ENCODE results near the gene SHISA5. TPM values are rescaled to one million over a fixed set of nuclear protein-coding genes. Genes with fewer than 3 reads are reported as not detected.
"Not testable (repeated sequence)": the region's sequence is repeated elsewhere in the genome, so short reads cannot be mapped to it uniquely, and the experiment has no call there.

SHISA5 gene
- total RNA-seq, 1 donor from 2014 or later = 188 TPM

DNA sequence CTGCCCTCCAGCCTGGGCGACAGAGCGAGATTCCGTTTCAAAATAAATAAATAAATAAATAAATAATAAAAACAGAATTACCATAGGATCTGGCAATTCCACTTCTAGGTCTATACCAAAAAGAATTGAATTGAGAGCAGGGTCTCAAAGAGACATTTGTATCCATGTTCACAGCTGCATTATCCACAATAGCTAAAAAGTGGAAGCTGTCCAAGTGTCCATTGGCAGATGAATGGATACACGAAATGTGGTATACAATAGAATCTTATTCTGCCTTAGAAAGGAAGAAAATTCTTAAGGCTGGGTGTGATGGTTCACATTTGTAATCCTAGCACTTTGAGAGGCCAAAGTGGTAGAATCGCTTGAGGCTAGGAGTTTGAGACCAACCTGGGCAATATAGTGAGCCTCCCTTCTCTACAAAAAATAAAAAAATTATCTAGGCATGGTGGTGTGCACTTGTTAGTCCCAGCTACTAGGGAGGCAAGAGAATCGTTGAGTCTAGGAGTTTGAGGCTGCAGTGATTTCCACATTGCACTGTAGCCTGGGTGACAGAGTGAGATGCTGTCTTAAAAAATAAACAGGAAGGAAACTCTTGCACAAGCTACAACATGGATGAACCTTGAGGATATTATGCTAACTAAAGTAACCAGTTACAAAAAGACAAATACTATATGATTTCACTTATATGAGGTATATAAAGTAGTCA lies 28.4 kb upstream of the SHISA5 start:
- Mint-ChIP-seq H3K4me3 (ENCODE audit: unreplicated experiment) (no peak overlapping the region), H3K9me3 (ENCODE audit: low read depth) (no peaks in the 10 kb centered on the region), H3K27me3 (ENCODE audit: low read depth) (no peaks in the 10 kb centered on the region), H3K27ac (ENCODE audit: unreplicated experiment) (no peak overlapping the region), H3K36me3 (ENCODE audit: low read depth) (peaks cover 37% of the 10 kb centered on the region), H3K4me1 (ENCODE audit: low read depth) (no peaks in the 10 kb centered on the region)
- TF ChIP-seq, protein P1, sequence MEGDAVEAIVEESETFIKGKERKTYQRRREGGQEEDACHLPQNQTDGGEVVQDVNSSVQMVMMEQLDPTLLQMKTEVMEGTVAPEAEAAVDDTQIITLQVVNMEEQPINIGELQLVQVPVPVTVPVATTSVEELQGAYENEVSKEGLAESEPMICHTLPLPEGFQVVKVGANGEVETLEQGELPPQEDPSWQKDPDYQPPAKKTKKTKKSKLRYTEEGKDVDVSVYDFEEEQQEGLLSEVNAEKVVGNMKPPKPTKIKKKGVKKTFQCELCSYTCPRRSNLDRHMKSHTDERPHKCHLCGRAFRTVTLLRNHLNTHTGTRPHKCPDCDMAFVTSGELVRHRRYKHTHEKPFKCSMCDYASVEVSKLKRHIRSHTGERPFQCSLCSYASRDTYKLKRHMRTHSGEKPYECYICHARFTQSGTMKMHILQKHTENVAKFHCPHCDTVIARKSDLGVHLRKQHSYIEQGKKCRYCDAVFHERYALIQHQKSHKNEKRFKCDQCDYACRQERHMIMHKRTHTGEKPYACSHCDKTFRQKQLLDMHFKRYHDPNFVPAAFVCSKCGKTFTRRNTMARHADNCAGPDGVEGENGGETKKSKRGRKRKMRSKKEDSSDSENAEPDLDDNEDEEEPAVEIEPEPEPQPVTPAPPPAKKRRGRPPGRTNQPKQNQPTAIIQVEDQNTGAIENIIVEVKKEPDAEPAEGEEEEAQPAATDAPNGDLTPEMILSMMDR (IDR thresholded peaks at IDR 0.05) = no peak
- DNase-seq (ENCODE audit: low spot score) = no peak

DNA sequence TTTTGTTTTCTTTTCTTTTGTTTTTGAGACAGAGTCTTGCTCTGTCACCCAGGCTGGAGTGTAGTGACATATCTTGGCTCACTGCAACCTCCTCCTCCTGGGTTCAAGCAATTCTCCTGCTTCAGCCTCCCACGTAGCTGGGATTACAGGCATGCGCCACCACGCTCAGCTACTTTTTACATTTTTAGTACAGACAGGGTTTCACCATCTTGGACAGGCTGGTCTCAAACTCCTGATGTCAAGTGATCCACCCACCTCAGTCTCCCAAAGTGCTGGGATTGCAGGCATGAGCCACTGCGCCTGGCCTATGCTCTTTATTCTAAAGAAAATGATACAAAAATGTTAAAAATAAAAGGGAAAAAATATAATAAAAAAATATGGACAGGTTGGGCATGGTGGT lies 26.7 kb upstream of the SHISA5 start:
- not testable (repeated sequence) for H3K9me3 Mint-ChIP-seq (ENCODE audit: low read depth); H3K4me3 Mint-ChIP-seq (ENCODE audit: unreplicated experiment); H3K27ac Mint-ChIP-seq (ENCODE audit: unreplicated experiment)

DNA sequence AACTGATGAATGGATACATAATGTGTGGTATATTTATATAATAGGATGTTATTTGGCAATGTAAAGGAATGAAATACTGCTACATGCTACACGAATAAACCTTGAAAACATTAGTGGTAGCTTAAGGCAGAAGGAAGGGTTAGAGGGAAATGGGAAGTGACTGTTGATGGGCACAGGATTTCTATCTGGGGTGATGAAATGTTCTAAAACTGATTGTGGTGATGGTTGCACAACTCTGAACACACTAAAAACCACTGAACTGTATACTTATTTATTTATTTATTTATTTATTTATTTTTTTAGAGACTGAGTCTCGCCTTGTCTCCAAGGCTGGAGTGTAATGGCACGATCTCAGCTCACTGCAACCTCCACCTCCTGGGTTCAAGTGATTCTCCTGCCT lies 24.8 kb upstream of the SHISA5 start:
- DNase-seq (ENCODE audit: low spot score) = no peak
- Mint-ChIP-seq H3K27me3 (ENCODE audit: low read depth) (no peaks in the 10 kb centered on the region), H3K36me3 (ENCODE audit: low read depth) (peaks cover 27% of the 10 kb centered on the region), H3K27ac (ENCODE audit: unreplicated experiment) (no peak overlapping the region), H3K4me3 (ENCODE audit: unreplicated experiment) (no peak overlapping the region), H3K4me1 (ENCODE audit: low read depth) (no peaks in the 10 kb centered on the region), H3K9me3 (ENCODE audit: low read depth) (no peaks in the 10 kb centered on the region)
- TF ChIP-seq, protein P1 (IDR thresholded peaks at IDR 0.05) = no peak

More for the DNA sequence above, 26.7 kb upstream of the SHISA5 start:
- H3K27me3 Mint-ChIP-seq (ENCODE audit: low read depth); DNase-seq (ENCODE audit: low spot score); H3K4me1 Mint-ChIP-seq (ENCODE audit: low read depth): not testable (repeated sequence)
- H3K36me3 Mint-ChIP-seq (ENCODE audit: low read depth) = peaks cover 35% of the 10 kb centered on the region

DNA sequence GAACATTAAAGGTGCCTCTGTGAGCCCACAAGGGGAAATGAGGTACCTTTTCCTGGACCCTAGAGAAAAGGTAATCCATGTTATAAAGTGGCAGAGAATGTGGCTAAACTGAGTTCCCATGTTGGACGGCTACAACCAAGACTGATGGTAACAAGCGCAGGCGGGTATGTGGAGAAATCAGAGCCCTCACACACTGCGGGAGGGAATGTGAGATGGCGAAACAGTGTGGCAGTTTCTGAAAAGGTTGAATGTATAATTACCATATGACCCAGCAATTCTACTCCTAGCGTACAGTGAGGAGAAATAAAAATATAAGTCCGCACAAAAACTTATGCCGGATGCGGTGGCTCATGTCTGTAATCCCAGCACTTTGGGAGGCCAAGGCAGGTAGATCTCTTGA lies 24.1 kb upstream of the SHISA5 start:
- Mint-ChIP-seq H3K9me3 (ENCODE audit: low read depth) (no peaks in the 10 kb centered on the region), H3K4me1 (ENCODE audit: low read depth) (no peaks in the 10 kb centered on the region), H3K36me3 (ENCODE audit: low read depth) (peaks cover 27% of the 10 kb centered on the region), H3K27ac (ENCODE audit: unreplicated experiment) (no peak overlapping the region), H3K27me3 (ENCODE audit: low read depth) (no peaks in the 10 kb centered on the region), H3K4me3 (ENCODE audit: unreplicated experiment) (no peak overlapping the region)
- TF ChIP-seq, protein P1 (IDR thresholded peaks at IDR 0.05) = no peak
- no peak for DNase-seq (ENCODE audit: low spot score)

DNA sequence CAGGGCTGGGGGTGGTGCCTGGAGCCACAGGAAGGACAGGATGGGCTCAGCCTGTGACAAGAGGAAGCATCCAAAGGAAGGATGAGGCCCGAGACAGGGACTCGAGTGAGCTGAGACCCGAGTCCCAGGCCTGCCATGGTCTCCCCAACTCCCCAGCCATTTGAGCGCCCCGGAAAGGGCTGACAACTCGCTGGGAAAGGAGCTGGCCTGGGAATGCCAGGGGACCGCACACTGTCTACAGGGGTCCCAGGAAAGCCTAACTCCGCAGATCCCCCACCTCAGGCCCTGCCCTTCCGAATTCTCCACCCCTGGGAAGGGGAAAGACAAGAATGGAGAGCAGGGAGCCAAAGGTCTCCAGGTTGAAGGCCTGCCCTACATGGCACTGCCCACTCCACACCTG lies 21.0 kb upstream of the SHISA5 start:
- Mint-ChIP-seq H3K4me3 (ENCODE audit: unreplicated experiment) (no peak overlapping the region), H3K27ac (ENCODE audit: unreplicated experiment) (no peak overlapping the region), H3K36me3 (ENCODE audit: low read depth) (peaks cover 25% of the 10 kb centered on the region), H3K9me3 (ENCODE audit: low read depth) (no peaks in the 10 kb centered on the region), H3K27me3 (ENCODE audit: low read depth) (no peaks in the 10 kb centered on the region), H3K4me1 (ENCODE audit: low read depth) (no peaks in the 10 kb centered on the region)
- no peak for DNase-seq (ENCODE audit: low spot score)
- TF ChIP-seq, protein P1 (IDR thresholded peaks at IDR 0.05) = no peak

DNA sequence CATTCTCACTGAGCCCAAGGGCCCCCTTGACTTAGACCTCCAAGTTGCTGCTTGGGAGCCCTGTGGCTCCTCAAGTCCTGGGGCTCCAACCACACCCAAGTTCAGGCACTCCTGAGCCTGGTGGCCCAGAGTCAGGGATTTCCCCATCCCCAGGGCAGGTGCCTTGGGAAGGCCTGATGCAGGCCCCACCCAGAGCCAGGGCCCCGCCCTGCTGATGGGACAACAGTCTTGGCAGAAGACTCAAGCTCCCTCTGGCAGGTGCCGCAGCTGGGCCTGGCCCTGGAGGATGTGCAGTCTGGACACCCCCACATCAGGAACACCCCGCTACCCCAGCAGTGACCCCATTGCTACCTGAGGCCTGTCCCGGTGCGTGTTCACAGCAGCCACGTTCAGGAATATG lies 17.7 kb upstream of the SHISA5 start:
- TF ChIP-seq, protein P1 (IDR thresholded peaks at IDR 0.05) = no peak
- no peak overlapping the region for H3K27ac Mint-ChIP-seq (ENCODE audit: unreplicated experiment)
- DNase-seq (ENCODE audit: low spot score) = no peak
- no peaks in the 10 kb centered on the region for H3K27me3 Mint-ChIP-seq (ENCODE audit: low read depth)
- peaks cover 16% of the 10 kb centered on the region for H3K36me3 Mint-ChIP-seq (ENCODE audit: low read depth)
- no peaks in the 10 kb centered on the region for H3K9me3 Mint-ChIP-seq (ENCODE audit: low read depth)
- H3K4me1 Mint-ChIP-seq (ENCODE audit: low read depth) = no peaks in the 10 kb centered on the region
- no peak overlapping the region for H3K4me3 Mint-ChIP-seq (ENCODE audit: unreplicated experiment)

Data from chondrocyte (in vitro differentiated cells).